K562 (cell line): ENCODE results near the gene KIF9. TPM values are rescaled to one million over a fixed set of nuclear protein-coding genes. Genes with fewer than 3 reads are reported as not detected.

ENCODE experiments used
- AFF4 ChIP-seq: sonication (generic); formaldehyde crosslinking; IDR thresholded peaks from 2 replicates; pipeline ENCODE4 v1.8.0; 2023; ENCODE audit warnings: mild to moderate bottlenecking, missing genetic modification reagents
- ARID1B ChIP-seq: fragments of 450-650 bp; IDR thresholded peaks from 2 replicates; pipeline ENCODE4 v1.6.1; 2016; ENCODE audit warnings: antibody characterized with exemption, mild to moderate bottlenecking, inconsistent platforms
- EHMT2 ChIP-seq: fragments of 450-650 bp; IDR thresholded peaks from 2 replicates; pipeline ENCODE4 v1.6.1; 2018; ENCODE audit warnings: antibody characterized with exemption
- HLTF ChIP-seq: fragments of 450-650 bp; IDR thresholded peaks from 2 replicates; pipeline ENCODE4 v1.6.1; 2016
- HNRNPK ChIP-seq: fragments of 200-400 bp; formaldehyde crosslinking; IDR thresholded peaks from one replicate; pipeline ENCODE4 v1.6.1; 2018; ENCODE audit warnings: mild to moderate bottlenecking, low read depth, low read length; ENCODE audit not compliant: poor library complexity, severe bottlenecking
- NCOA1 ChIP-seq: fragments of 450-650 bp; IDR thresholded peaks from 2 replicates; pipeline ENCODE4 v1.6.1; 2016; ENCODE audit warnings: low read depth
- RAD21 ChIP-seq, 2 experiments: fragments of 250-450 bp in 1 of 2; fragments of 450-650 bp in 1 of 2; sonication (Bioruptor Pico) in 1 of 2; formaldehyde crosslinking in 1 of 2; IDR thresholded peaks in 1 of 2; conservative IDR thresholded peaks in 1 of 2; 2 replicates each; pipeline versions ENCODE4 v1.4.0 to v1.8.0; 2020 to 2022; ENCODE audit warnings: mild to moderate bottlenecking in 2 of 2, moderate library complexity in 1 of 2
- SLC30A9 ChIP-seq: fragments of 250-450 bp; sonication (Bioruptor Pico); IDR thresholded peaks from 2 replicates; pipeline ENCODE4 v1.8.0; 2022; ENCODE audit warnings: mild to moderate bottlenecking, moderate library complexity
- SRSF1 ChIP-seq: fragments of 200-400 bp; formaldehyde crosslinking; IDR thresholded peaks from 2 replicates; pipeline ENCODE4 v1.6.1; 2017; ENCODE audit warnings: mild to moderate bottlenecking, low read depth, low read length, moderate library complexity
- ZBTB12 ChIP-seq: fragments of 250-450 bp; sonication (Bioruptor Pico); IDR thresholded peaks from 2 replicates; pipeline ENCODE4 v1.4.0; 2020
- ZNF174 ChIP-seq: fragments of 250-450 bp; sonication (Bioruptor Pico); IDR thresholded peaks from 2 replicates; pipeline ENCODE4 v1.4.0; 2020; ENCODE audit warnings: mild to moderate bottlenecking
- ZNF23 ChIP-seq: fragments of 250-450 bp; sonication (Bioruptor Pico); IDR thresholded peaks from 2 replicates; pipeline ENCODE4 v1.4.0; 2020; ENCODE audit warnings: mild to moderate bottlenecking
- ZNF668 ChIP-seq: fragments of 250-450 bp; sonication (Bioruptor Pico); IDR thresholded peaks from 2 replicates; pipeline ENCODE4 v1.8.0; 2022; ENCODE audit warnings: mild to moderate bottlenecking, inconsistent platforms
- ZNF699 ChIP-seq: fragments of 250-450 bp; sonication (Bioruptor Pico); IDR thresholded peaks from 2 replicates; pipeline ENCODE4 v1.8.0; 2021; ENCODE audit warnings: mild to moderate bottlenecking, moderate library complexity; ENCODE audit not compliant: insufficient replicate concordance
- polyA plus RNA-seq, 8 experiments: library from polyadenylated mRNA; depleted of rRNA in 4 of 8; stranded (reverse) in 5 of 8; unstranded in 3 of 8; fragments of >200 nt; fragmentation: Nextera tagmentation in 2 of 8; fragmentation: Illumina TruSeq in 1 of 8; extraction: Ambion mirVana in 2 of 8; extraction: Trizol in 1 of 8; gene quantifications; 2 replicates each; pipeline versions ENCODE4 v1.2.1 to v1.2.3, GENCODE V29; 2011 to 2014; ENCODE audit warnings: inconsistent platforms in 1 of 8, missing spikeins in 1 of 8
- total RNA-seq, 7 experiments: library from RNA; depleted of rRNA in 6 of 7; stranded (reverse); fragments of >200 nt in 6 of 7; fragmentation: Illumina TruSeq in 2 of 7; extraction: Trizol in 2 of 7; gene quantifications; 2 replicates each; pipeline versions ENCODE4 v1.2.1 to v1.2.3, GENCODE V29; 2011 to 2021; ENCODE audit warnings: low replicate concordance in 1 of 7
- TF ChIP-seq, protein P1 (sequence below): sonication (generic); formaldehyde crosslinking; IDR thresholded peaks from 2 replicates; pipeline ENCODE4 v1.9.0; 2022; ENCODE audit warnings: mild to moderate bottlenecking, missing genetic modification reagents

Gene KIF9
- total and polyA plus RNA-seq, 9 of the 15 experiments (the other 6 are each of a cell fraction or from before 2014, with no cell fraction given) = 16.9 to 56.9 (median 25.0) TPM

DNA sequence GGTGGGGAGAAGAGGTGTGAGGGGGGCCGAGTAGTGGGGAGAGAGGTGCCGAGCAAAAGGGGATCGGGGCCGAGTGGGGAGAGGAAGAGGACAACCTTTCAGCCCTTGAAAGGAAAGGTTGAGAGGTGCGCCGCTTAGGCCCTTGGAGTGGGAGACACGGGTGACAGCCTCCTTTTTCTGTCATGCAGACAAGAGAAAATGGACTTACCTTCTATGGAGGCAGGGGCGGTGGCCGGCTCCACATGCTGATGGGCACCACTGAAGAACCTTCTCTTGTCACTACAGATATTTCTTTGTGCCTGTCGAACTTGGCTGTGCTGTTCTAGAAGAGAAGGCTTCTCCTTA, 566 bp upstream of the KIF9 start (continued):
- TF ChIP-seq NCOA1 (no peak), HLTF (peak; percentile 11; the same call in 1 of the 2 replicates), RAD21 (CRISPR knock-in tag; conservative IDR thresholded peaks at IDR 0.05 in 1 of 2, IDR thresholded peaks at IDR 0.05 in 1 of 2) (no peak), AFF4 (CRISPR knock-in tag) (no peak), ARID1B (no peak), SLC30A9 (CRISPR knock-in tag) (no peak), ZBTB12 (CRISPR knock-in tag) (no peak), ZNF23 (CRISPR knock-in tag) (no peak), ZNF699 (CRISPR knock-in tag) (no peak), ZNF668 (CRISPR knock-in tag) (no peak), HNRNPK (no peak), ZNF174 (CRISPR knock-in tag) (no peak), EHMT2 (0 out of 2 replicates have a peak, but pooled peaks have one; percentile 5), SRSF1 (no peak)
- TF ChIP-seq, protein P1, sequence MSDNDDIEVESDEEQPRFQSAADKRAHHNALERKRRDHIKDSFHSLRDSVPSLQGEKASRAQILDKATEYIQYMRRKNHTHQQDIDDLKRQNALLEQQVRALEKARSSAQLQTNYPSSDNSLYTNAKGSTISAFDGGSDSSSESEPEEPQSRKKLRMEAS (CRISPR knock-in tag) = no peak
